HepG2 (cell line): ENCODE data around the gene PIGX. TPM values are rescaled to one million over a fixed set of nuclear protein-coding genes. Genes with fewer than 3 reads are reported as not detected.

Experiments
- ATAC-seq: fragments of 200-7000 bp; cut with Tn5 transposase; 3 replicates; pipeline ENCODE4 v1.9.1; 2020; ENCODE audit warnings: mild to moderate bottlenecking, moderate library complexity
- BruUV-seq: library from RNA; stranded (reverse); fragments of 400-500 nt; replicated peaks from 2 replicates; lab custom pipeline; 2021; lab: Mats Ljungman, UMichigan
- CTCF ChIA-PET: fragments of 300-600 bp; formaldehyde crosslinking; extraction: SDS; loops from one replicate; lab custom pipeline; 2021; ENCODE audit warnings: low total read pairs, inconsistent platforms, low intra/inter-chr PET ratio; lab: Yijun Ruan, JAX
- POLR2A ChIA-PET: fragments of 350-600 bp; sonication (Branson Sonifier 250); formaldehyde crosslinking; loops from one replicate; lab custom pipeline; 2020; ENCODE audit warnings: antibody characterized with exemption, inconsistent platforms; lab: Yijun Ruan, JAX
- DNase-seq: peaks from one replicate; pipeline ENCODE4 v3.0.0-alpha.2; 2015; ENCODE audit warnings: low spot score
- FAIRE-seq: peaks from 3 replicates; lab custom pipeline; 2011; peaks lifted over from hg19 to GRCh38; lab: Jason Lieb, UNC
- H2AFZ ChIP-seq: one replicate; pipeline ENCODE4 v1.6.1; 2011; ENCODE audit warnings: low read length, inconsistent platforms
- H3K27ac ChIP-seq: fragments of 300-600 bp; 3 replicates; pipeline ENCODE4 v1.8.0; 2011; ENCODE audit warnings: mixed run types, mild to moderate bottlenecking, mixed read lengths, low read length, inconsistent platforms; ENCODE audit not compliant: insufficient read depth; ENCODE audit errors: extremely low read length
- H3K27me3 ChIP-seq, 2 experiments: fragments of 200-600 bp in 1 of 2; 2 replicates in 1 of 2; 3 replicates in 1 of 2; pipeline versions ENCODE4 v1.6.0 to v1.8.0; 2011; ENCODE audit warnings: low read length in 2 of 2, mild to moderate bottlenecking in 2 of 2, moderate library complexity in 2 of 2, inconsistent platforms in 1 of 2; ENCODE audit not compliant: insufficient read depth in 2 of 2, control insufficient read depth in 1 of 2
- H3K36me3 ChIP-seq, 2 experiments: fragments of 200-600 bp in 1 of 2; replicated peaks in 1 of 2; 2 replicates in 1 of 2; 3 replicates in 1 of 2; pipeline versions ENCODE4 v1.5.1 to v1.8.0; 2011; ENCODE audit warnings: low read length in 2 of 2, inconsistent platforms in 1 of 2; ENCODE audit not compliant: insufficient read depth in 2 of 2, control insufficient read depth in 1 of 2
- H3K4me1 ChIP-seq: 2 replicates; pipeline ENCODE4 v1.5.1; 2012; ENCODE audit warnings: low read length, inconsistent platforms; ENCODE audit not compliant: insufficient read depth
- H3K4me2 ChIP-seq: 2 replicates; pipeline ENCODE4 v1.6.0; 2011; ENCODE audit warnings: low read depth, low read length, inconsistent platforms
- H3K4me3 ChIP-seq, 3 experiments: fragments of 200-600 bp in 1 of 3; sonication (generic), shearing (Covaris generic) in 1 of 3; replicated peaks in 1 of 3; 2 replicates each; pipeline ENCODE4 v1.5.1; 2011 to 2016; ENCODE audit warnings: low read length in 3 of 3, inconsistent platforms in 2 of 3, low read depth in 2 of 3, mild to moderate bottlenecking in 2 of 3, control low read depth in 1 of 3, mixed read lengths in 1 of 3; ENCODE audit not compliant: insufficient read depth in 1 of 3
- H3K79me2 ChIP-seq: one replicate; pipeline ENCODE4 v1.6.1; 2011; ENCODE audit warnings: low read length, inconsistent platforms; ENCODE audit not compliant: insufficient read depth
- H3K9ac ChIP-seq: 2 replicates; pipeline ENCODE4 v1.6.0; 2011; ENCODE audit warnings: mild to moderate bottlenecking, low read depth, low read length, inconsistent platforms; ENCODE audit not compliant: insufficient read depth
- H3K9me3 ChIP-seq: 2 replicates; pipeline ENCODE4 v1.5.1; 2012; ENCODE audit warnings: mild to moderate bottlenecking, low read length
- H4K20me1 ChIP-seq: 2 replicates; pipeline ENCODE4 v1.6.0; 2011; ENCODE audit warnings: inconsistent platforms, mild to moderate bottlenecking, low read length, moderate library complexity; ENCODE audit not compliant: insufficient read depth
- FOXP4 ChIP-seq: sonication (generic); formaldehyde crosslinking; IDR thresholded peaks from 2 replicates; pipeline ENCODE4 v1.4.0; 2020; ENCODE audit warnings: missing genetic modification reagents
- GPN1 ChIP-seq: sonication (generic); formaldehyde crosslinking; IDR thresholded peaks from 2 replicates; pipeline ENCODE4 v1.5.1; 2020; ENCODE audit warnings: missing genetic modification reagents, borderline replicate concordance
- HMG20A ChIP-seq: IDR thresholded peaks from 2 replicates; pipeline ENCODE4 v1.6.1; 2016; ENCODE audit warnings: borderline replicate concordance
- IKZF5 ChIP-seq: IDR thresholded peaks from 2 replicates; pipeline ENCODE4 v1.6.1; 2018; ENCODE audit warnings: missing genetic modification reagents, mild to moderate bottlenecking, missing compliant biosample characterization
- KDM2A ChIP-seq: sonication (generic); formaldehyde crosslinking; IDR thresholded peaks from 2 replicates; pipeline ENCODE4 v1.4.0; 2020; ENCODE audit warnings: low read depth, missing genetic modification reagents, borderline replicate concordance
- MLX ChIP-seq: IDR thresholded peaks from 2 replicates; pipeline ENCODE4 v1.6.1; 2016
- NFATC3 ChIP-seq: sonication (generic); formaldehyde crosslinking; IDR thresholded peaks from 2 replicates; pipeline ENCODE4 v1.5.1; 2020; ENCODE audit warnings: mild to moderate bottlenecking, missing genetic modification reagents
- NKX3-1 ChIP-seq: sonication (generic); formaldehyde crosslinking; IDR thresholded peaks from 2 replicates; pipeline ENCODE4 v1.5.0; 2020; ENCODE audit warnings: missing genetic modification reagents
- SALL1 ChIP-seq: sonication (generic); formaldehyde crosslinking; IDR thresholded peaks from 2 replicates; pipeline ENCODE4 v1.8.0; 2022; ENCODE audit warnings: mild to moderate bottlenecking, missing genetic modification reagents
- TBP ChIP-seq: sonication (generic); formaldehyde crosslinking; IDR thresholded peaks from 2 replicates; pipeline ENCODE4 v1.5.0; 2020; ENCODE audit warnings: missing genetic modification reagents
- ZBTB42 ChIP-seq: sonication (generic); formaldehyde crosslinking; IDR thresholded peaks from 2 replicates; pipeline ENCODE4 v1.5.0; 2020; ENCODE audit warnings: mild to moderate bottlenecking, missing genetic modification reagents
- ZNF275 ChIP-seq: sonication (generic); formaldehyde crosslinking; IDR thresholded peaks from 2 replicates; pipeline ENCODE4 v1.8.0; 2022; ENCODE audit warnings: missing genetic modification reagents, mild to moderate bottlenecking, inconsistent platforms, borderline replicate concordance
- ZNF543 ChIP-seq: sonication (generic); formaldehyde crosslinking; IDR thresholded peaks from 2 replicates; pipeline ENCODE4 v1.4.0; 2020; ENCODE audit warnings: mild to moderate bottlenecking, missing genetic modification reagents
- ZNF772 ChIP-seq: sonication (generic); formaldehyde crosslinking; IDR thresholded peaks from 2 replicates; pipeline ENCODE4 v1.5.0; 2020; ENCODE audit warnings: mild to moderate bottlenecking, missing genetic modification reagents
- WGBS: methylation state at CpG from one replicate; pipeline ENCODE4 v1.1.6; 2017; ENCODE audit warnings: low lambda C conversion rate; 5-methylcytosine and 5-hydroxymethylcytosine counted together
- in situ Hi-C: cut with HindIII; loops from 2 replicates; pipeline ENCODE4 v1.10.0; 2017; ENCODE audit warnings: low pct_unique_long_range_greater_than_20kb; ENCODE audit not compliant: extremely low pct_ligation_motif_present
- intact Hi-C: fragments of 100-400 bp; cut with micrococcal nuclease; formaldehyde crosslinking; loops from one replicate; pipeline ENCODE4 v1.10.0; 2022; ENCODE audit not compliant: unreplicated experiment
- polyA plus RNA-seq, 8 experiments: library from polyadenylated mRNA; depleted of rRNA in 3 of 8; stranded (reverse) in 7 of 8; unstranded in 1 of 8; fragments of >200 nt; fragmentation: Illumina TruSeq in 4 of 8; extraction: Trizol in 4 of 8; gene quantifications; 2 replicates each; pipeline versions ENCODE4 v1.2.1 to v1.2.3, GENCODE V29; 2011 to 2016; ENCODE audit warnings: low read depth in 4 of 8, missing spikeins in 1 of 8, mixed read lengths in 1 of 8; ENCODE audit not compliant: insufficient read depth in 1 of 8
- total RNA-seq, 5 experiments: library from RNA; depleted of rRNA; stranded (reverse); fragments of >200 nt; fragmentation: Illumina TruSeq; extraction: Trizol; gene quantifications; 2 replicates each; pipeline ENCODE4 v1.2.3, GENCODE V29; 2016; ENCODE audit warnings: low read depth in 1 of 5

The PIGX gene
- total and polyA plus RNA-seq, 2 of the 13 experiments (the other 11 are each of a cell fraction or from before 2014, with no cell fraction given): 13.2 to 21.3 TPM

- TF ChIP-seq IKZF5: no peak
- no peak for TF ChIP-seq ZNF543 (CRISPR knock-in tag)
Measured at GRCh38 chr3:196684548-196685407, 27.4 kb upstream of the PIGX start (continued).

GRCh38 chr3:196686436-196686835, 25.7 kb upstream of the PIGX start:
- Histone ChIP-seq H3K9me3 (no peaks in the 10 kb centered on the region), H3K4me3 (no peak overlapping the region), H3K36me3 (no peaks in the 10 kb centered on the region), H3K4me1 (peaks cover 11% of the 10 kb centered on the region; the same call in 1 of the 2 replicates), H3K79me2 (no peaks in the 10 kb centered on the region), H4K20me1 (no peaks in the 10 kb centered on the region), H3K27ac (no peak overlapping the region), H2AFZ (no peak overlapping the region), H3K27me3 (peaks cover 0 to 15% of the 10 kb centered on the region in 2 experiments; a peak in 2 of 5 replicates), H3K9ac (no peak overlapping the region), H3K4me2 (no peak overlapping the region)
- ChIA-PET POLR2A (no interaction called here), CTCF (no interaction called here)
- WGBS: 56% methylated on average over 2 of the region's 2 CpGs
- in situ Hi-C loops: loop anchor here (5.0 to 10.0 kb wide), 2 partner anchors 79 to 152 kb away; no protein-coding TSS in a partner anchor
- intact Hi-C loops: no loop called here
- no peak for ATAC-seq
- no peak for TF ChIP-seq ZBTB42 (CRISPR knock-in tag)
- no peak for TF ChIP-seq FOXP4 (CRISPR knock-in tag)
- TF ChIP-seq NFATC3 (CRISPR knock-in tag): no peak
- TF ChIP-seq TBP (CRISPR knock-in tag): no peak
- no peak for TF ChIP-seq SALL1
- no peak for TF ChIP-seq HMG20A (CRISPR knock-in tag)
- no peak for TF ChIP-seq ZNF772 (CRISPR knock-in tag)
- no peak for TF ChIP-seq ZNF275 (CRISPR knock-in tag)
- no peak for TF ChIP-seq MLX (CRISPR knock-in tag)
- TF ChIP-seq NKX3-1: no peak
- TF ChIP-seq KDM2A (CRISPR knock-in tag): no peak
- TF ChIP-seq GPN1 (CRISPR knock-in tag): no peak
- BruUV-seq: no TSS peak
- no peak for FAIRE-seq
- DNase-seq: no peak
